NCI-H2107 treated with DMSO at 0.1 percent for 48 hours (cell line): ENCODE data around the gene AGRN.
"Not testable (repeated sequence)": the region's sequence is repeated elsewhere in the genome, so short reads cannot be mapped to it uniquely, and the experiment has no call there.

Experiments
- DNase-seq: peaks from one replicate; lab custom pipeline; 2025; ENCODE audit not compliant: unreplicated experiment; lab: John Stamatoyannopoulos, UW

AGRN gene

DNA sequence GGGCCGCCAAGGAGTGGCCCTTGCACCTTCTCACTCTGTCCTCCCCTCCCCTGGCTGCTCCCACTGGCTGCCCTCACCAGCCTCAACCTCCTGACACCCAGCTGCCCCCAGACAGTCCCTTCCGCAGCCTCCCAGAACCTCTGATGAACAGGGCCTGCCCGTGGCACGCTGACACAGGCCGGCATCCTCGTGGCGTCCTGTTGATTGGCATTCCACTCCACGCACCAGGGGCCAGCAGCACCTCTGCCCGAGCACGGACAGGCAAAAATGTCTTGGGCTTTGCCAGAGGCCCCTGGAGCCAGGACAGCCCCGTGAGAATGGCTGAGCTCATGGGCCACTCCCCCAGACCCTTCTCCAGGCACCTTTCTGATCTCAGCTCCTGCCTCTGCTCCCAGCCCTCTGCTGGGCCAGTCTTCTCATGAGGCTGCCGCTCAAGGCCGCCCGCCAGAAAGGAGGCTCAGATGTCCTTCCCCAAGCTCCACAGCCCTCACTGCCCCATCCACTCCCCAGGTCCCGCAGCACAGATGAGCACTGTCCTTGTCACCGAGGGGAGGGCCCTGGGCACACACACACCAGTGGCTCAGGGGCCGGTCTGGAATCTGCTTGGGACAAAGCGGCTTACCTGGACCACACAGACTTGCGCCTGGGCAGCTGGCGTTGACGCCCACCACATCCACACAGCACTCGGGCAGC is 70.0 kb downstream of the AGRN start:
- DNase-seq = no peak

DNA sequence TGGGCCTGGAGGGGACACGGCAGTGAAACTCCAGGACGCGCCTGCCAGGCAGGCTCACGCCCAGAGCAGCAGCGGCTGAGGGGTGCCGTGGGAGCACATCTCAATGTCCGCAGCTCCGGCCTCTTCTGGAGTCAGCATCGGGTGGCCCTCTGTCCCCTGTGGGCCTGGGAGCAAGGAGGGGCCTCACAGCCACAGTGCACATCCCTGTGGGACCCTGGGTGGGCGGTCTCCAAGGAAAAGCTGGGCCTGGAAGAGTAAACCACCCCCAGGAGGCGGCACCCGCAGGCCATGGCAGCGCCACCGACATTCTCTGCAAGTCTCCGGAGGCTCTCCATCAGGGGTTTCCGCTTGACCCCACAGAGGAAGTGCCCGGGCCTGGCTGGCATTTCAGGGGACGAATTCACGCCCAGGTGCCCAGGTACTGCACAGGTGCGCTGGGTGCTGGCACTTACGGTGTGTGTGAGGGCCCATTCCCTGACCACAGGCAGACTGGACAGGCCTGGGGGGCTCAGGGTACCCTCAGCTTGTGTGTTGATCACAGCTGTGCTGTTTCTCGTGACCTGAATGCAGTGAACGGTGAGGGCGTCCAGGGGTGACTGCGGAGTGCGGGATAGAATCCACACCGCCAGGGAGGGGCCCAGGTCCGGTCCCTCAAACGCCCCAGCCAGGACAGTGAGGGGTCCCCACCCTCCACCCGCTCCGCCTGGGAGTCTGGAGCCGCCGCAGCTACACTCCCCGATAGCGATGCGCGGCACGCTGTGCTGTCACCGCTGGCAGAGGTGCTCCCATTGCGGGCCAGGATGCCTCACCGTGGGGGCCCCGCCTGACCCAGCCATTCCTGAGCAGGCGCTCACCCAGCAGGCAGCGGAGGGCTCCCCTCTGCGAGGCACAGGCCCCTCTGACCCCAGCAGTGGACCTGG is 70.8 kb downstream of the AGRN start:
- no peak for DNase-seq

DNA sequence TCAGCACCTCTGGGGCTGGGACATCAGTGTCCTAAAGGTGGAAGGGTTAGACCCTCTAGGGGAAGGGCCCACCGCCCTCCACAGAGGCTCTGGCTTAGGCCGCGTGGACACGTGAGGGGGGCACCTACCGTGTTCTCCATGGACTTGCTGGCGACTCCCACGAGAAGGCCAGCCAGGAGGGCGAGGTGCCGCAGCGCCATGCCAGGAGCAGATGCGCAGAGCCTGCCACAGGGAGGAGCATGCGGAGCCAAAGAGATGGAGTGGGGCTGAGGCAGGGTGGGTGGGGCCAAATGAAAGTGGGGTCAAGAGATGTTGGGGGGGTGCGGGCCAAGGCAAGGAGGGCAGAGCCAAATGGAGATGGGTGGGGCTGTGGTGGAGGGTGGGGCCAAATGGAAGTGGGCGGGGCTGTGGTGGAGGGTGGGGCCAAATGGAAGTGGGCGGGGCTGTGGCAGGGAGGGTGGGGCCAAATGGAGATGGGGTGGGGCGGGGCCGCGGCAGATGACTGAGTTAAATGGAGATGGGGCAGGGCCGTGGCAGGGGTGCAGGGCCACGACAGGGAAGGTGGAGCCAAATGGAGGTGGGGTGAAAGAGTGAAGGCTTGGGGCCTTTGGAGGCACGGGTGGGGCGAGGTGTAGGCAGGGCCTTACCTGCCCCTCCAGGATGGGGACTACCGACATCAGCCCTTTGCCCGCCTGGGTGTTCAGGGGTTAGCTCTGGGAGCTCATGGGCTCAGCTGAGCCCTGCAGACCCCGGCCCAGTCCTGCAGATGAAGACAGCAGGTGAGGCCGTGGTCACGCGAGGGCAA is 71.6 kb downstream of the AGRN start:
- DNase-seq = no peak

DNA sequence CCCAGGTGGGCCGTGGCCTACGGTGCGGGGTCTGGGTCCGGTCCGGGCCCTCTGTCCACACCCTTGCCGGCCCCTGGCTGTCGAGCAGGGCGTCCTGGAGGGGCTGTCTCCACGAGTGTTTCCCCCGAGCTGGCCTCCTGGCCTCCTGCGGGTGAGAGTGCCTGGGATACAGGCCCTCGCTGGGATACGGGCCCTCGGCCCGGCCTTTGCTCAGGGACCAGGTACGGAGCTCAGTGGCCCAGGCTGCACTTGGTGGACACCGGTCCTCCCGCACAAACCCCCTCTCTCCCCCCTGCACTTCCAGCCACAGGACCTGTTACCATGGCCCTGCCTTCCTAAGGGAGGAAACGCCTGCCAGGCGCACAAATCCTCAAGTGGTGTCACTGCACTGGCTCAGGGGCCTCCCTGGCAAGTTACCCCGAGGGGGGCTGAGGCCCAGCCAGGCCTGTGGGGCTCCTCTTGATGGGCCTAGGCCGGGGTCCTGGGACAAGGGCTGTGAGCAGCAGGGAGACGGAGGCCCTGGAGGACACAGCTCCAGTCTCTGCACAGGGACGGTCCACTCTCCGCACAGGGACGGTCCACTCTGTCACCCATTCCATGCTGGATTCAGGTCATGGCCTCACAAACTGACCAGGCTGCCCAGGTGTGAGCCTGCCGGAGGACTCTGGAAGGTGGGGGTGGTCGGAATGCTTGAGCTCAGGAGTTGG is 72.4 kb downstream of the AGRN start:
- DNase-seq = no peak

DNA sequence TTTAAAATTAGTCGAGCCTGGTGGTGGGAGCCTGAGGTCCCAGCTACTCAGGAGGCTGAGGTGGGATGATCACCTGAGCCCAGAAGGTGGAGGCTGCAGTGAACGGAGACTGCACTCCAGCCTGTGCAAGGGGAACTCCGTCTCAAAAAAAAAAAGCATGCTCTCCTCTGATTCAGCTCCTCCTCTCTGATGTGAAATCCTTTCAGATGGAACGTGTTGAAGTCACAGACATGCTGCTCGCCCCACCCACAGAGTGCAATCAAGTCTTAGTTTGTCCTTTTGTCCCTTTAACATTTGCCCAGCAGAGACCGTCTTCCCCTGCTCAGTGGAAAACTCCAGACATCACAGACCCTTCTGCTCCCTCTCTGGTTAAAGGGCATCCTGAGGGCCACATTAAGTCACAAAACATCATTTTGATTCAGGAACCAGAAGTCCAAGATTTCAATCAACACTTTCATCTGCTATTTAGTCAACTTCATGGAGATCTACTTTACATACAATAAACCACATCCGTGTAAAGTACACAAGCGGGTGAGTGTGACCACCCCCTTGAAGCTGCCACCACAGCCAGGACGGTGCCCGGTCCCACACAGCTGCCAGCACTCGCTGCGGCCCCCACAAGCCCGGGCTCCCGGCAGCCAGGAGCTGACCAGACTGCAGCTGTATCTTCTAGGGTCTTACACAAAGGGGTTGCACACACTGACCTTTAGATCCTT is 73.1 kb downstream of the AGRN start:
- DNase-seq = no peak

DNA sequence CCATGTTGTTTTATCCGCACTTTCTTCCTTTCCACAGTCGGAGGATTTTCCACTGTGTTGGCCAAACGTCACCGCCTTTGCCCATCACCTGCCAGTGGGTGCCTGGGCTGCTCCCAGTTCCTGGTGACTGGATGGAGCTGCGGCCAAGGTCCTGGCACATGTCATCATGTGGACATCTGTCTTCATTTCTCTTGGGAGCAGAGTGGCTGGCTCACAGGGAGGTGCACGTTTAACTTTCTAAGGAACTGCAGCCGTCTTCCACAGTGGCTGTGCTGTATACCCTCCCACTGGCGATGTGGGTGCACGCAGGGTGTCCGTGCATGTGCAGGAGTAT is 73.7 kb downstream of the AGRN start:
- no peak for DNase-seq

DNA sequence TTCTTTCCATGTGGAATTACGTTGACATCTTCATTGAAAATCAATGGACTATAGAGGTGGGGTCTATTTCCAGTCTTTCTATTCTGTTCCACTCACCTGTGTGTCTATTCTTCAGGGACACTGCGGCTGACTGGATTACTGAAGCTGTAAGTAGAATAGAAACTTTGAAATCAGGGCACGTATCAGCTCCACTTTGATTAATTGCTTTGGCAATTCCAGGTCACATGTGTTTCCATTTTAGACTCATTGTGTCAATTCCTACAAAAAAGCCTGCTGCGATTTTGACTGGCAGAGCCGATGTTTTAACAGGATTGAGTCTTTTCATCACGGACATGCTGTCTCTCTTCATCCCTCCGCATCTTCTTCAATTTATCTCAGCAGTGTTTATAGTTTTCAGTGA is 75.1 kb downstream of the AGRN start:
- DNase-seq = no peak

DNA sequence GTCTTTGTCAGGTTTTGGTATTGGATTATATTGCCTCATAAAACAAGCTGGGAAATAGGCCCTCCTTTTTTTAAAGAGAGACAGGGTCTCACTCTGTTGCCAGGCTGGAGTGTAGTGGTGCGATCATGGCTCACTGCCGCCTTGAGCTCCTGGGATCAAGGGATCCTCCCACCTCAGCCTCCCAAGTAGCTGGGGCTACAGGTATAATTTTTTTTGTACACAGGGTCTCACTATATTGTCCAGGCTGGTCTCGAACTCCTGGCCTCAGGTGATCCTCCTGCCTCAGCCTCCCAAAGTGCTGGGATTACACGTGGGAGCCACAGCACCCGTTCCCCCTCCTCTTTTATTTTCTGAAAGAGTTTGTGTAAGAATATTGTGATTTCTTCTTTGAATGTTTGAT is 76.2 kb downstream of the AGRN start:
- not testable (repeated sequence) for DNase-seq

DNA sequence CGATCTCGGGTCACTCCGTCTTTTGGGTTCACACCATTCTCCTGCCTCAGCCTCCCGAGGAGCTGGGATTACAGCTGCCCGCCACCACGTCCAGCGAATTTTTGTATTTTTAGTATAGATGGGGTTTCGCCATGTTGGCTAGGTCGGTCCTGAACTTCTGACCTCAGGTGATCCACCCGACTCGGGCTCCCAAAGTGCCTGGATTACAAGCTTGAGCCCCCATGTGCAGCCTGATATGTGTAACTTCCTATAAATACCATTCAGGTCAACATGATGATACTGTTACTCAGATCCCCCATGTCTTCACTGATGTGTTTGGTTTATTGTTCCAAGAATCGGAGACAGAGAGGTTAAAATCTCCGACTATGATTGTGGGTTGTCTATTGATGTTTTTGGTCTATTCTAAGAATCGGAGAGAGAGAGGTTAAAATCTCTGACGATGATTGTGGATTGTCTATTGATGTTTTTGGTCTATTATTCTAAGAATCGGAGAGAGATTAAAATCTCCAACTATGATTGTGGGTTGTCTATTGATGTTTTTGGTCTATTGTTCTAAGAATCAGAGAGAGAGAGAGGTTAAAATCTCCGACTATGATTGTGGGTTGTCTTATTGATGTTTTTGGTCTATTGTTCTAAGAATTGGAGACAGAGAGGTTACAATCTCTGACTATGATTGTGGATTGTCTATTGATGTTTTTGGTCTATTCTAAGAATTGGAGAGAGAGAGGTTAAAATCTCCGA is 78.9 kb downstream of the AGRN start:
- DNase-seq = no peak

DNA sequence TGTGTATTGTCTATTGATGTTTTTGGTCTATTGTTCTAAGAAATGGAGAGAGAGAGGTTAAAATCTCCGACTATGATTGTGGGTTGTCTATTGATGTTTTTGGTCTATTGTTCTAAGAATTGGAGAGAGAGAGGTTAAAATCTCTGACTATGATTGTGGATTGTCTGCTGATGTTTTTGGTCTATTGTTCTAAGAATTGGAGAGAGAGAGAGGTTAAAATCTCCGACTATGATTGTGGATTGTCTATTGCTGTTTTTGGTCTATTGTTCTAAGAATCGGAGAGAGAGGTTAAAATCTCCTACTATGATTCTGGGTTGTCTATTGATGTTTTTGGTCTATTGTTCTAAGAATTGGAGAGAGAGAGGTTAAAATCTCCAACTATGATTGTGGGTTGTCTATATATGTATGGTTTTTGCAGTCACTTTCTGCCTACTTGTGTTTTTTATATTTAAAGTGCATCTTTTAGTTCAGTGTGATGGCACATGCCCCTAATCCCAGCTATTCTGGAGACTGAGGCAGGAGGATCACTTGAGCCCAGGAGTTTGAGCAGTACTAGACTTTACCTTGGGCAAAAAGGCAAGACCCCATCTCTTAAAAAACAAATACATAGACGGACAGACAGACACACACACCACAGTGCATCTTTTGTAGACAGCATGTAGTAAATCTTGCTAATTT is 79.7 kb downstream of the AGRN start:
- DNase-seq = no peak

DNA sequence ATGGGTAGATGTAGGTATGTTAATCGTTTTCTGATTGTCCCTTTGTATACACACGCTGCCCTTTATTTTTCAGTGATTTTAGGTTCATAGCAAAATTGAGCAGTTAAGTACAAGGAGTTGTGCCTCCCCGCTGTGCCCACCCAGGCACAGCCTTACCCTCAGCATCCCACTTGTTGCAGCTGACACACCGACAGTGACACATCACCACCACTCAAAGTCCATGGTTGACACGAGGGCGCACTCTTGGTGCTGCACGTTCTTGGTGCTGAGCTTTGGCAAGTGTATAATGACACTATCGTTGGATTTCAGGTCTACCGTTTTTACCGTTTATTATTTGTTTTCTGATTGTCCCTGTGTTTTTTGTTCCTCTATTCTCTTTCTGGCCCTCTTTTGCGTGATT is 80.4 kb downstream of the AGRN start:
- DNase-seq = no peak

DNA sequence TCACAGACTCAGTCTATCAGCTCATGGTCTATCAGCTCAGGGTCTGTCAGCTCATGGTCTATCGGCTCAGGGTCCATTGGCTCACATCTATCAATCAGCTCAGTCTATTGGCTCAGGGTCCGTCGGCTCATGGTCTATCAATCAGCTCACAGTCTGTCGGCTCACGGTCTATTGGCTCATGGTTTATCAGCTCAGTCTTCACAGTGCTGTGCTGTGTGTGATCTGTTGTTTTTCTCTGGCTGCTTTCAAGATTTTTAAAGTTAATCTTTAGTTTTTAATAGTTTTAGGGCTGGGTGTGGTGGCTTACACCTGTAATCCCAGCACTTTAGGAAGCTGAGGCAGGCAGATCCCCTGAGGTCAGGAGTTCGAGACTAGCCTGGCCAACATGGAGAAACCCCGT is 81.6 kb downstream of the AGRN start:
- DNase-seq = no peak

DNA sequence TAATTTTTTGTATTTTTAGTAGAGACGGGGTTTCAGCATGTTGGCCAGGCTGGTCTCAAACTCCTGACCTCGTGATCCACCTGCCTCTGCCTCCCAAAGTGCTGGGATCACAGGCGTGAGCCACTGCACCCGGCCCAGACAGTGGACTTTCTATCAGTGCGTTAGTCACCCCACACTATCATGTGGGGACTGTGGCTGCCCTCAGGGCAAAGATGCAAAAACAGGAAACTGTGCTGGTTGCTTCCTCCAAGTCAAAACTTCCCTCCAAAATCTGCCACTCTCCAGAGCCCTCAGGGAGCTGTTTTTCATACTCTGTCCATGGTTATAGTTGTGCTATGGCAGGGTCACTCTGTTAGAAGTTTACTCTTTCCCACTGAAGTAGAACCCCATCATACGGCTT is 84.2 kb downstream of the AGRN start:
- not testable (repeated sequence) for DNase-seq
